Measurements from ENCODE around the gene HJV.

HJV gene

DNA sequence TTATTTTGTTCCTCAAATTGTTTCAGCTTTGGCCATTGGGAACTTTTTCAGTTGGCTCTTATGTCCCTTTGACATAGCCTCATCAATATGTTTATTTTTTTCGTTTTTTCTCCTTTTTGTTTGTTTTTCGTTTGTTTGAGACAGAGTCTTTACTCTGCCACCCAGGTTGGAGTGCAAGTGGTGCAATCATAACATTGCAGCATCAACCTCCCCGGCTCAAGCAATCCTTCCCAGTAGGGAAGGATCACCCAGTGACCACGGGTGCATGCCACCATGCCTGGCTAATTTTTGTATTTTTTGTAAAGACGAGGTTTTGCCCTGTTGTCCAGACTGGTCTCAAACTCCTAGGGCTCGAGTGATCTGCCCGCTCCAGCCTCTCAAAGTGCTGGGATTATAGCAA lies 49.0 kb downstream of the HJV start:
- no peak for DNase-seq
